Spleen (tissue), 7 donors: ENCODE measurements around the gene ILF2.

Source experiments
- POLR2A ChIP-seq, 3 donors: fragments of 450-650 bp; IDR thresholded peaks; one replicate each; pipeline ENCODE4 v1.5.1; 2017; ENCODE audit warnings: antibody characterized with exemption in 3 of 3, mild to moderate bottlenecking in 1 of 3
- TF ChIP-seq, protein P1 (sequence below), 11 experiments: fragments of 200-600 bp in 7 of 11; fragments of 450-650 bp in 4 of 11; sonication (generic) in 4 of 11; IDR thresholded peaks in 8 of 11; conservative IDR thresholded peaks in 3 of 11; 1 replicate in 7 of 11; 2 replicates in 4 of 11; pipeline versions ENCODE4 v1.4.0 to v1.8.0; 2016 to 2021; ENCODE audit warnings: antibody characterized with exemption in 11 of 11, inconsistent platforms in 4 of 11, mild to moderate bottlenecking in 1 of 11
- donor health status: DM: no; HTN: no; CAD: no; lungs with moderate emphysema.
- donor health status: DM: no; HTN: no; CAD: no.
- donor health status: DM: no; HTN: no; CAD: no.

- TF ChIP-seq, protein P1, sequence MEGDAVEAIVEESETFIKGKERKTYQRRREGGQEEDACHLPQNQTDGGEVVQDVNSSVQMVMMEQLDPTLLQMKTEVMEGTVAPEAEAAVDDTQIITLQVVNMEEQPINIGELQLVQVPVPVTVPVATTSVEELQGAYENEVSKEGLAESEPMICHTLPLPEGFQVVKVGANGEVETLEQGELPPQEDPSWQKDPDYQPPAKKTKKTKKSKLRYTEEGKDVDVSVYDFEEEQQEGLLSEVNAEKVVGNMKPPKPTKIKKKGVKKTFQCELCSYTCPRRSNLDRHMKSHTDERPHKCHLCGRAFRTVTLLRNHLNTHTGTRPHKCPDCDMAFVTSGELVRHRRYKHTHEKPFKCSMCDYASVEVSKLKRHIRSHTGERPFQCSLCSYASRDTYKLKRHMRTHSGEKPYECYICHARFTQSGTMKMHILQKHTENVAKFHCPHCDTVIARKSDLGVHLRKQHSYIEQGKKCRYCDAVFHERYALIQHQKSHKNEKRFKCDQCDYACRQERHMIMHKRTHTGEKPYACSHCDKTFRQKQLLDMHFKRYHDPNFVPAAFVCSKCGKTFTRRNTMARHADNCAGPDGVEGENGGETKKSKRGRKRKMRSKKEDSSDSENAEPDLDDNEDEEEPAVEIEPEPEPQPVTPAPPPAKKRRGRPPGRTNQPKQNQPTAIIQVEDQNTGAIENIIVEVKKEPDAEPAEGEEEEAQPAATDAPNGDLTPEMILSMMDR (IDR thresholded peaks at IDR 0.05 in 8 of 11, conservative IDR thresholded peaks at IDR 0.05 in 3 of 11) = no peak
- no peak for TF ChIP-seq POLR2A (IDR thresholded peaks at IDR 0.05)
Measured at GRCh38 chr1:153678519-153679336, 7.9 kb upstream of the ILF2 start, which contains the start of gene NPR1.
